Activated CD4-positive, alpha-beta T cell treated with anti-CD3 and anti-CD28 coated beads for 36 hours (primary cell): Measurements from ENCODE around the gene ABCF3. TPM values are rescaled to one million over a fixed set of nuclear protein-coding genes. Genes with fewer than 3 reads are reported as not detected.

Experiments used
- ATAC-seq: fragments of 200-7000 bp; cut with Tn5 transposase; one replicate; pipeline ENCODE4 v1.10.0; 2021; ENCODE audit warnings: mild to moderate bottlenecking, moderate library complexity
- CTCF ChIA-PET: fragments of 350-600 bp; sonication (Branson Sonifier 250); formaldehyde crosslinking; loops from one replicate; lab custom pipeline; 2021; ENCODE audit warnings: antibody characterized with exemption; lab: Charles Lee
- POLR2A ChIA-PET: fragments of 350-600 bp; sonication (Branson Sonifier 250); formaldehyde crosslinking; loops from one replicate; lab custom pipeline; 2021; ENCODE audit warnings: antibody characterized with exemption, inconsistent platforms; lab: Charles Lee
- DNase-seq: peaks from one replicate; pipeline ENCODE4 v3.0.0-alpha.2; 2020
- H3K27ac Mint-ChIP-seq: one replicate; pipeline ENCODE4 v1.8.0; 2021; ENCODE audit warnings: mixed read lengths
- H3K27me3 Mint-ChIP-seq: one replicate; pipeline ENCODE4 v1.8.0; 2021; ENCODE audit warnings: mixed read lengths
- H3K36me3 Mint-ChIP-seq: one replicate; pipeline ENCODE4 v1.8.0; 2021; ENCODE audit warnings: low read depth, mixed read lengths
- H3K4me1 Mint-ChIP-seq: one replicate; pipeline ENCODE4 v1.8.0; 2021; ENCODE audit warnings: mixed read lengths
- H3K4me3 Mint-ChIP-seq: one replicate; pipeline ENCODE4 v1.8.0; 2021; ENCODE audit warnings: mild to moderate bottlenecking, moderate library complexity, mixed read lengths
- H3K9me3 Mint-ChIP-seq: one replicate; pipeline ENCODE4 v1.8.0; 2021; ENCODE audit warnings: low read depth, mixed read lengths
- intact Hi-C, 2 experiments: fragments of 100-400 bp; cut with DNase I in 1 of 2; cut with micrococcal nuclease in 1 of 2; formaldehyde crosslinking; loops; one replicate each; pipeline versions ENCODE4 v1.14.2 to v1.15.1; 2022 to 2024; cut with DNase I, micrococcal nuclease
- total RNA-seq, 2 experiments: library from RNA; stranded (reverse); gene quantifications; one replicate each; pipeline ENCODE4 v1.2.3, GENCODE V29; 2021

ABCF3 gene
- total RNA-seq, 2 experiments from 2014 or later = 58.2 to 66.2 TPM

GRCh38 chr3:184233127-184233843 lies 47.3 kb downstream of the ABCF3 start:
- ChIA-PET CTCF (interaction anchor here (1.3 to 1.8 kb wide), 2 partner anchors 17 to 29 kb away, joined by 3 to 6 read pairs; no protein-coding TSS in a partner anchor), POLR2A (no interaction called here)
- ATAC-seq = no peak
- Mint-ChIP-seq H3K4me1 (peaks cover 6% of the 10 kb centered on the region), H3K27ac (no peak overlapping the region), H3K27me3 (peaks cover 30% of the 10 kb centered on the region), H3K9me3 (no peaks in the 10 kb centered on the region), H3K4me3 (no peak overlapping the region), H3K36me3 (no peaks in the 10 kb centered on the region)
- intact Hi-C loops = no loop called here
- no peak for DNase-seq

GRCh38 chr3:184234224-184234623 lies 48.2 kb downstream of the ABCF3 start:
- intact Hi-C loops = no loop called here
- no peak overlapping the region for H3K27ac Mint-ChIP-seq
- H3K4me1 Mint-ChIP-seq = peaks cover 4% of the 10 kb centered on the region
- ChIA-PET POLR2A (no interaction called here), CTCF (interaction anchor here (1.0 kb wide), 1 partner anchor 13 kb away, joined by 3 read pairs; no protein-coding TSS in a partner anchor)
- H3K4me3 Mint-ChIP-seq = no peak overlapping the region
- DNase-seq = no peak
- ATAC-seq = no peak
- no peaks in the 10 kb centered on the region for H3K36me3 Mint-ChIP-seq
- peaks cover 24% of the 10 kb centered on the region for H3K27me3 Mint-ChIP-seq
- H3K9me3 Mint-ChIP-seq = no peaks in the 10 kb centered on the region

- Mint-ChIP-seq H3K4me3 (no peak overlapping the region), H3K27me3 (peaks cover 22% of the 10 kb centered on the region), H3K27ac (no peak overlapping the region), H3K36me3 (no peaks in the 10 kb centered on the region), H3K4me1 (peaks cover 4% of the 10 kb centered on the region), H3K9me3 (no peaks in the 10 kb centered on the region)
- ATAC-seq (no peak), DNase-seq (no peak)
- intact Hi-C loops = no loop called here
- POLR2A ChIA-PET = no interaction called here
- CTCF ChIA-PET = interaction anchor here (1.0 kb wide), 1 partner anchor 14 kb away, joined by 3 read pairs; no protein-coding TSS in a partner anchor
These were observed 48.8 kb downstream of the ABCF3 start for GRCh38 chr3:184234671-184235380.

- ChIA-PET POLR2A (interaction anchor here (1.0 kb wide), 1 partner anchor 81 kb away, joined by 3 read pairs; no protein-coding TSS in a partner anchor), CTCF (interaction anchor here (2.1 kb wide), 1 partner anchor 8 kb away, joined by 10 read pairs; no protein-coding TSS in a partner anchor)
- no peak for ATAC-seq
- no peaks in the 10 kb centered on the region for H3K9me3 Mint-ChIP-seq
- no peaks in the 10 kb centered on the region for H3K36me3 Mint-ChIP-seq
- DNase-seq = no peak
- no peak overlapping the region for H3K4me3 Mint-ChIP-seq
- peaks cover 22% of the 10 kb centered on the region for H3K27me3 Mint-ChIP-seq
- intact Hi-C loops = no loop called here
- H3K4me1 Mint-ChIP-seq = peaks cover 4% of the 10 kb centered on the region
- H3K27ac Mint-ChIP-seq = no peak overlapping the region
These were observed 49.5 kb downstream of the ABCF3 start for GRCh38 chr3:184235381-184236032.

GRCh38 chr3:184236033-184236410 lies 50.0 kb downstream of the ABCF3 start:
- Mint-ChIP-seq H3K4me3 (no peak overlapping the region), H3K27ac (no peak overlapping the region), H3K36me3 (no peaks in the 10 kb centered on the region), H3K9me3 (no peaks in the 10 kb centered on the region), H3K4me1 (peaks cover 2% of the 10 kb centered on the region), H3K27me3 (peaks cover 20% of the 10 kb centered on the region)
- POLR2A ChIA-PET = interaction anchor here (1.0 kb wide), 1 partner anchor 80 kb away, joined by 3 read pairs; no protein-coding TSS in a partner anchor
- no peak for ATAC-seq
- CTCF ChIA-PET = interaction anchor here (0.6 to 2.1 kb wide), 2 partner anchors 9 to 1498 kb away, joined by 3 to 10 read pairs; no protein-coding TSS in a partner anchor
- intact Hi-C loops = no loop called here
- no peak for DNase-seq

- Mint-ChIP-seq H3K36me3 (no peaks in the 10 kb centered on the region), H3K9me3 (no peaks in the 10 kb centered on the region), H3K4me1 (no peaks in the 10 kb centered on the region), H3K27ac (no peak overlapping the region), H3K4me3 (no peak overlapping the region), H3K27me3 (peaks cover 14% of the 10 kb centered on the region)
- CTCF ChIA-PET = interaction anchor here (0.6 to 2.1 kb wide), 4 partner anchors 10 to 1497 kb away, joined by 3 to 10 read pairs (median 3); no protein-coding TSS in a partner anchor
- no peak for ATAC-seq
- POLR2A ChIA-PET = interaction anchor here (1.0 kb wide), 1 partner anchor 80 kb away, joined by 3 read pairs; no protein-coding TSS in a partner anchor
- intact Hi-C loops = no loop called here
- DNase-seq = no peak
These were observed 50.6 kb downstream of the ABCF3 start for GRCh38 chr3:184236636-184237035.

GRCh38 chr3:184237211-184237610 lies 51.2 kb downstream of the ABCF3 start:
- intact Hi-C loops = no loop called here
- CTCF ChIA-PET = interaction anchor here (0.6 to 2.1 kb wide), 6 partner anchors 8 to 720 kb away, joined by 3 to 10 read pairs (median 3); partner anchors contain the start of gene VWA5B2
- ATAC-seq (no peak), DNase-seq (no peak)
- no peaks in the 10 kb centered on the region for H3K4me1 Mint-ChIP-seq
- no peaks in the 10 kb centered on the region for H3K9me3 Mint-ChIP-seq
- no peak overlapping the region for H3K4me3 Mint-ChIP-seq
- H3K36me3 Mint-ChIP-seq = no peaks in the 10 kb centered on the region
- POLR2A ChIA-PET = interaction anchor here (0.6 kb wide), 1 partner anchor 49 kb away, joined by 3 read pairs; no protein-coding TSS in a partner anchor
- H3K27ac Mint-ChIP-seq = no peak overlapping the region
- H3K27me3 Mint-ChIP-seq = peaks cover 9% of the 10 kb centered on the region

- Mint-ChIP-seq H3K27ac (no peak overlapping the region), H3K36me3 (peaks cover 2% of the 10 kb centered on the region)
- POLR2A ChIA-PET = interaction anchor here (0.6 kb wide), 1 partner anchor 50 kb away, joined by 3 read pairs; no protein-coding TSS in a partner anchor
These were observed 51.8 kb downstream of the ABCF3 start for GRCh38 chr3:184237807-184238206.

GRCh38 chr3:184238246-184238818 lies 52.3 kb downstream of the ABCF3 start:
- no peak for DNase-seq
- ChIA-PET CTCF (interaction anchor here (0.7 to 4.2 kb wide), 4 partner anchors 11 to 134 kb away, joined by 3 to 25 read pairs (median 4); partner anchors contain the start of gene EEF1AKMT4), POLR2A (interaction anchor here (0.6 kb wide), 1 partner anchor 246 kb away, joined by 3 read pairs; no protein-coding TSS in a partner anchor)
- peaks cover 6% of the 10 kb centered on the region for H3K36me3 Mint-ChIP-seq
- intact Hi-C loops = no loop called here
- no peak for ATAC-seq
- H3K27me3 Mint-ChIP-seq = no peaks in the 10 kb centered on the region
- no peak overlapping the region for H3K27ac Mint-ChIP-seq
- H3K4me3 Mint-ChIP-seq = no peak overlapping the region
- no peaks in the 10 kb centered on the region for H3K4me1 Mint-ChIP-seq
- H3K9me3 Mint-ChIP-seq = no peaks in the 10 kb centered on the region

More at GRCh38 chr3:184237807-184238206, 51.8 kb downstream of the ABCF3 start:
- Mint-ChIP-seq H3K9me3 (no peaks in the 10 kb centered on the region), H3K27me3 (peaks cover 3% of the 10 kb centered on the region), H3K4me3 (no peak overlapping the region), H3K4me1 (no peaks in the 10 kb centered on the region)
- DNase-seq = no peak
- CTCF ChIA-PET = interaction anchor here (0.6 to 2.1 kb wide), 7 partner anchors 8 to 719 kb away, joined by 3 to 10 read pairs (median 3); partner anchors contain the start of genes EEF1AKMT4 and VWA5B2
- intact Hi-C loops = no loop called here
- ATAC-seq = no peak

GRCh38 chr3:184239221-184239620 lies 53.2 kb downstream of the ABCF3 start:
- H3K27ac Mint-ChIP-seq = no peak overlapping the region
- ATAC-seq (no peak), DNase-seq (no peak)
- no peak overlapping the region for H3K4me3 Mint-ChIP-seq
- peaks cover 6% of the 10 kb centered on the region for H3K36me3 Mint-ChIP-seq
- no peaks in the 10 kb centered on the region for H3K4me1 Mint-ChIP-seq
- H3K9me3 Mint-ChIP-seq = no peaks in the 10 kb centered on the region
- CTCF ChIA-PET = interaction anchor here (0.7 to 4.2 kb wide), 3 partner anchors 11 to 19 kb away, joined by 3 to 25 read pairs (median 4); partner anchors contain the start of gene EEF1AKMT4
- POLR2A ChIA-PET = no interaction called here
- intact Hi-C loops = no loop called here
- no peaks in the 10 kb centered on the region for H3K27me3 Mint-ChIP-seq
